Measurements from ENCODE around the gene ADAMTS14.
"Not testable (repeated sequence)": the region's sequence is repeated elsewhere in the genome, so short reads cannot be mapped to it uniquely, and the experiment has no call there.

ADAMTS14 gene

DNA sequence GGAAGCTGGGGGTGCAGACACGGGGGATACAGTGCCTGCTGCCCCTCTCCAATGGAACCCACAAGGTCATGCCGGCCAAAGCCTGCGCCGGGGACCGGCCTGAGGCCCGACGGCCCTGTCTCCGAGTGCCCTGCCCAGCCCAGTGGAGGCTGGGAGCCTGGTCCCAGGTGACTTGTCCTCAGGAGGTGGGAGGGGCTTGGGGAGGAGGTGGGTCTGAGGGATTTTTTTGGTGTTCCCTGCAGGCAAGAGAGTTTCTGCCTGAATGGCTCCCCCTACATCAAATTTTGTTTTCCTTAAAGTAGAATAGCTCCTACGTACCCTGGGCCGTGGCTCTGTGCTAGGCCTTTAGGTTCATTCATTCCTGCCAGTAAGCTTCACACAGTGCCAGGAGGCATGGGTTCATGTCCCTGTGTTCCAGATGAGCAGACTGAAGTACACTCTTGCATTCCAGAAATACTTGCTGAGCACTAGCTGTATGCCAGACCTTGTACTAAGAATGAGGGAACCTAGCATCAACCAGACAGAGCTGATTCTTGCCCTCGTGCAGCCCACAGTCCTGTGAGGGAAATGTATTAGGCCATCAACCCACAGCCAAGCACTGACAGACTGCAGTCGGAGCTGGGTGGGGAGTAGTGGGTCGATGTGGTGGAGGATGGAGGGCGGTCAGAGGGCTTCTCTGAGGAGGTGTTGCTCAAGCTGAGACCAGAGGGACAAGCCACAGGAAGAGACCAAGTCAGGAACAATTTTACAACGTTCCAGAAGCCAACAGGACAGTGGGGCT is 81.7 kb downstream of the ADAMTS14 start:
- DNase-seq: no peak

DNA sequence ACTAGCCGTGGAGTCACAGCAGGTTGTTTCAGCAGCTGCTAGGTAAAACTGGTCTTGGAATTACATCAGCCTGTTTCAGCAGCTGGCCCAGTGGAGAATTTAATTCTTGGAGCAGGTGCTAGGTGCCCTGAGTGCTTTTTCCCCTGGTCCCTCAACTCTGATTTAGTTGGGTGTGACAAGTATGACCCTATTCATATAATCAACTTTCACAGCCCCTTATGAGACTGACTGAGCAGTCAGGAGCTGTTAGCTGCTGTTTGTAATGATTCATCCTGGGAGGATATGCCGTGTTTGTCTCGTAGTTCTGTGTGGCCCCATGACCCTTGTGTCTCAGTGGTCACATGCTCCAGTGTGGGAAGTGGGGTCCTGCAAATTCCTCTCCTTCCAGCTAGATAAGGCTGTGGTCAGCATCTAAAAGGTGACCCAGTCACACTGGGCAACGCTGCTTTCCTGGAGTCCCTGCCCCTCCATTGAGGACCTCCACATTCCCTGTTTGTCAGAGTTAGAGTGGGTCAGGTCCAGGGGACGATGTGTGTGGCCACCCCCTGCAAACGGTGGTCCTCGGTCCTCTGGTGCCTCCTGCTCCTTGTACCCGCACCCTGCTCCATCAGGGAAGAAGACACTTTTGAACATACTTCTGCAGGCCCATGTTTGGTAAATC is 84.5 kb downstream of the ADAMTS14 start:
- no peak for DNase-seq

DNA sequence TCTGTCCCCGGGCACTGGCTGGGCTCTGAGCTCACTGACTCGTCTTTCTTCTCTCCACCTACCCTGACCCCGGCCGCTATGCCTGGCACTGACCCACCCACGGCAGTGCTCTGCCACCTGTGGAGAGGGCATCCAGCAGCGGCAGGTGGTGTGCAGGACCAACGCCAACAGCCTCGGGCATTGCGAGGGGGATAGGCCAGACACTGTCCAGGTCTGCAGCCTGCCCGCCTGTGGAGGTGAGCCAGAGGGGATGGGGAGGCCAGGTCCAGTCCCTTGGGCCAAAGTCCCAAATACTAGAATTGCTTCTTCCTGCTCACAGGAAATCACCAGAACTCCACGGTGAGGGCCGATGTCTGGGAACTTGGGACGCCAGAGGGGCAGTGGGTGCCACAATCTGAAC is 85.5 kb downstream of the ADAMTS14 start:
- no peak for DNase-seq

DNA sequence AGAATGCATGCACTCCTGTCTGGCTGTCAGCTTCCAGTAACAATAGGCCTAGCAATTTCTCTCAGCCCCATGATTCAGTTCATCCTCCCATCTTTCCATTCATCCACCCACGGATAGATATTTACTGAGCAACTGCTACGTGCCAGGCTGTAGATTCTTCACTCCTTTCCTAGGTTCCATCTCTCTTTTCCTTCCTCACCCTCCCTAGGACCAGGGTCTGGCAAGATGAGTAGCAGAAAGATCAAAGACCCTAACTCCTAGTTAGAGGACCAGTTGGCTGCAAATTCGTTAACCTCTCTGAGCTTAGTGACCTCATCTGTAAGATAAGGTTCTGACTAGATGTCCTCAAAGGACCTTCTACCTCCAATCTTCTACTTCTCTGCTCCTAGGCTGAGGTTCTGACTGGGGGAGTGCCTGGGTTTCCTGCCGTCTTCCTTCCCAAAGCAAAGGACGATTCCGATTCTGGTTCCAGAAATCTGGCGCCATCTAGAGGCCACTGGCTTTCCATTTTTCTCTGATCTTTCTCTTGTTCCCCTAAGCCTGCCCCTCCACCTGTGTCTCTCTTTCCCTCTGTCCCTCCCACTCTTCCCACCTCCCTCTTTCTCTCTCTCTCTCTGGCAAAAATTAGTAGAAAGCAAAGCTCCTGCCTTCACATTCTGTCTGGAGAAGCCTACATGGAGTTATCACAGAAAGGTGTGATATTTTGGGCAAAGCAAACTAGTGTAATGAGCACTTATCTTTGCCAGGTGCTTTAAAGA is 86.6 kb downstream of the ADAMTS14 start:
- DNase-seq: peak; percentile 52

DNA sequence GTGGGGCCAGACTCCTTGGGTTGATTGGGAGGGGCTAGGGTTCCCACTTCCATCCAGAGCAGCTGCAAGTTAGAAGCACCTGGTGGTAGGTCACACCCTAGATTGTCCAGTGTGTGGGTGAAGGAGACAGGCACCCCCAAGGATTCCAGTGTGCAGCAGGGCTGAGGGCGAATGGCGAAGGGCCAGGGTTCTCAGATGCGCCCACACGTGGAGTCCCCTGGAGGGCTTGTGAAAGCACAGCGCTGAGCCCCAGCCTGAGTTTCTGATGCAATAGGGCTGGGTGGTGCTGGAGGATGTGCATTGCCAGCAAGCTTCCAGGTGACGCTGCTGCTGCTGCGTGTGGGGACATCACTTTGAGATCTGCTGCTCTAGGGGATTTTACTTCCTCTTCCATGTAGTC is 87.5 kb downstream of the ADAMTS14 start:
- no peak for DNase-seq

DNA sequence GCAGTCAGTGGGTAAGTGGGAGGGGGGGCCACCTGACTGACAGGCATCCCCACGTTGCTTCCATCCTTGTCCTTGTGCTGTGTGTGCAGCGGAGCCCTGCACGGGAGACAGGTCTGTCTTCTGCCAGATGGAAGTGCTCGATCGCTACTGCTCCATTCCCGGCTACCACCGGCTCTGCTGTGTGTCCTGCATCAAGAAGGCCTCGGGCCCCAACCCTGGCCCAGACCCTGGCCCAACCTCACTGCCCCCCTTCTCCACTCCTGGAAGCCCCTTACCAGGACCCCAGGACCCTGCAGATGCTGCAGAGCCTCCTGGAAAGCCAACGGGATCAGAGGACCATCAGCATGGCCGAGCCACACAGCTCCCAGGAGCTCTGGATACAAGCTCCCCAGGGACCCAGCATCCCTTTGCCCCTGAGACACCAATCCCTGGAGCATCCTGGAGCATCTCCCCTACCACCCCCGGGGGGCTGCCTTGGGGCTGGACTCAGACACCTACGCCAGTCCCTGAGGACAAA is 88.0 kb downstream of the ADAMTS14 start:
- no peak for DNase-seq

DNA sequence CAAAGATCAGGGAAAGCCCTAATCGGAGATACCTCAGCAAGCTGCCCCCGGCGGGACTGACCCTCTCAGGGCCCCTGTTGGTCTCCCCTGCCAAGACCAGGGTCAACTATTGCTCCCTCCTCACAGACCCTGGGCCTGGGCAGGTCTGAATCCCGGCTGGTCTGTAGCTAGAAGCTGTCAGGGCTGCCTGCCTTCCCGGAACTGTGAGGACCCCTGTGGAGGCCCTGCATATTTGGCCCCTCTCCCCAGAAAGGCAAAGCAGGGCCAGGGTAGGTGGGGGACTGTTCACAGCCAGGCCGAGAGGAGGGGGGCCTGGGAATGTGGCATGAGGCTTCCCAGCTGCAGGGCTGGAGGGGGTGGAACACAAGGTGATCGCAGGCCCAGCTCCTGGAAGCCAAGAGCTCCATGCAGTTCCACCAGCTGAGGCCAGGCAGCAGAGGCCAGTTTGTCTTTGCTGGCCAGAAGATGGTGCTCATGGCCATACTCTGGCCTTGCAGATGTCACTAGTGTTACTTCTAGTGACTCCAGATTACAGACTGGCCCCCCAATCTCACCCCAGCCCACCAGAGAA is 88.8 kb downstream of the ADAMTS14 start:
- no peak for DNase-seq

DNA sequence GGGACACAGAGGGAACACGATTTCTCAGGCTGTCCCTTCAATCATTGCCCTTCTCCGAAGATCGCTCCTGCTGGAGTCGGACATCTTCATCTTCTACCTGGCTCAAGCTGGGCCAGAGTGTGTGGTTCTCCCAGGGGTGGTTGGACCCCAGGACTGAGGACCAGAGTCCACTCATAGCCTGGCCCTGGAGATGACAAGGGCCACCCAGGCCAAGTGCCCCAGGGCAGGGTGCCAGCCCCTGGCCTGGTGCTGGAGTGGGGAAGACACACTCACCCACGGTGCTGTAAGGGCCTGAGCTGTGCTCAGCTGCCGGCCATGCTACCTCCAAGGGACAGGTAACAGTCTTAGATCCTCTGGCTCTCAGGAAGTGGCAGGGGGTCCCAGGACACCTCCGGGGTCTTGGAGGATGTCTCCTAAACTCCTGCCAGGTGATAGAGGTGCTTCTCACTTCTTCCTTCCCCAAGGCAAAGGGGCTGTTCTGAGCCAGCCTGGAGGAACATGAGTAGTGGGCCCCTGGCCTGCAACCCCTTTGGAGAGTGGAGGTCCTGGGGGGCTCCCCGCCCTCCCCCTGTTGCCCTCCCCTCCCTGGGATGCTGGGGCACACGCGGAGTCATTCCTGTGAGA is 89.5 kb downstream of the ADAMTS14 start:
- no peak for DNase-seq

DNA sequence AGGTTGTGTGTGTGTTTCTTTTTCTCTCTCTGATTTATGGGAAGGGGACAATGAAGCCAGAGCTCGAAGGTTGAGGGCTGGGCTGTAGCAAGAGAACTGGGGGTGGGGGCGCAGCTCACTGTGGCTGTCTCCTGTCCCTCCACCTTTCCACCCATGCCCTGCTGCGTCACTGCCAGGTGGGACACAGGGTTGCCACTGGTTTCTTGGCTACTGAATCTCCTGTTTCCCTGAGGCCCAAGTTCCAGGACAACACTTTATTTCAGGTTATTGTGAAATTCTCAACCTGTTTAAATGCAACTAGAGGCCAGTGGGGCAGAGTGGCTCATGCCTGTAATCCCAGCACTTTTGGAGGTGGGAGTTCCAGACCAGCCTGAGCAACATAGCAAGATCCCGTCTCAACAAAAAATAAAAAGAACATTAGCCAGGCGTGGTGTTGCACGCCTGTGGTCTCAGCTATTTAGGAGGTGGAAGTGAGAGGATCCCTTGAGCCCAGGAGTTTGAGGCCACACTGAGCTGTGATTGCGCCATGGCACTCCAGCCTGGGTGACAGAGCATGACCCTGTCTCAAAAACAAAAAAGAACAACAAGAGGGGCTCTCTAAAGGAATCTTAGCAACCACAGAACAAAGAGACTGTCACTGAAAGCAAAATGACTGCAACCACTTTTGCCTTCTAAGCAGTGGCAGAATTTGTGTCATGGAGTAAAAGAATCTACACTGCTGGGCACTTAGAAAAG is 90.3 kb downstream of the ADAMTS14 start:
- DNase-seq: no peak

DNA sequence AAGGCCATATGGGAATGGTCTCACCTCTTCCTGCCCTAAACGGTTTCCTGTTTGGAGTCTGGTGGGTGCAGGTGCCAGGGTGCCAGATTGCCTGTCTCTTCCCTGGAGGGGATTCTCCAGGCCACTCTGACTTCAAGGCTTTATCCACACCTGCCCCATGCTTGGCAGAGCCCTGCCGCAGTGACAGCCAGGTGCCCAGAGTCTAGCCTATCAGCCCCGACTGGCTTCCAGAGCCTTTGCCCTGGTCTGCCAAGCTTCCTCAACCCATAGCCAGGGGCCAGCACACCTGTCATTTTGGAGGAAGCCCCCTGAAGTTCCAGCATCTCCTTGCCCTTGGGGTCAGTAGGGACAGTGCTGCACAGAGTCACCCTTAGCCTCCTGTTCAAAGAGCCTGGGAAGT is 91.3 kb downstream of the ADAMTS14 start:
- DNase-seq: no peak

DNA sequence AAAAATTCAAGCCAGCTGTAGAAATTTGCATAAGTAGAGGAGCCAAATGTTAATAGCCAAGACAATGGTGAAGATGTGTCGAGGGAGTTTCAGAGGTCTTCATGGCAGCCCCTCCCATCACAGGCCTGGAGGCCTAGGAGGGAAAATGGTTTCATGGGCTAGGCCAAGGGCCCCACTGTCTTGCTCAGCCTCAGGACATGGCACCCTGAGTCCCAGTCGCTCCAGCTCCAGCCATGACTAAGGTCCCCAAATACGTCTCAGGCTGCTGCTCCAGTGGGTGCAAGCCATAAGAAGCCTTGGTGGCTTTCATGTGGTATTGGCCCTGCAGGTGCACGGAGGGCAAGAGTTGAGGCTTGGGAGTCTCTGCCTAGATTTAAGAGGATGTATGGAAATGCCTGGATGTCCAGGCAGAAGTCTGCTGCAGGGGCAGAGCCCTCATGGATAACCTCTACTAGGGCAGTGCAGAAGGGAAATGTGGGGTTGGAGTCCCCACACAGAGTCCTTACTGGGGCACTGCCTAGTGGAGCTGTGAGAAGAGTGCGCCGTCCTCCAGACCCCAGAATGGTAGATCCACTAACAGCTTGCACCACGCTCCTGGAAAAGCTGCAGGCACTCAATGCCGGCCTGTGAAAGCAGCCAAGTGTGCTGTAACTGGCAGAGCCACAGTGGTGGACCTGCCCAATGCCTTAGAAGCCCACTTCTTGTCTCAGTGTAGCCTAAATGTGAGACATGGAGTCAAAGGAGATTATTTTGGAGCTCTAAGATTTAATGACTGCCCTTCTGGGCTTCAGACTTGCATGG is 93.7 kb downstream of the ADAMTS14 start:
- DNase-seq: no peak

DNA sequence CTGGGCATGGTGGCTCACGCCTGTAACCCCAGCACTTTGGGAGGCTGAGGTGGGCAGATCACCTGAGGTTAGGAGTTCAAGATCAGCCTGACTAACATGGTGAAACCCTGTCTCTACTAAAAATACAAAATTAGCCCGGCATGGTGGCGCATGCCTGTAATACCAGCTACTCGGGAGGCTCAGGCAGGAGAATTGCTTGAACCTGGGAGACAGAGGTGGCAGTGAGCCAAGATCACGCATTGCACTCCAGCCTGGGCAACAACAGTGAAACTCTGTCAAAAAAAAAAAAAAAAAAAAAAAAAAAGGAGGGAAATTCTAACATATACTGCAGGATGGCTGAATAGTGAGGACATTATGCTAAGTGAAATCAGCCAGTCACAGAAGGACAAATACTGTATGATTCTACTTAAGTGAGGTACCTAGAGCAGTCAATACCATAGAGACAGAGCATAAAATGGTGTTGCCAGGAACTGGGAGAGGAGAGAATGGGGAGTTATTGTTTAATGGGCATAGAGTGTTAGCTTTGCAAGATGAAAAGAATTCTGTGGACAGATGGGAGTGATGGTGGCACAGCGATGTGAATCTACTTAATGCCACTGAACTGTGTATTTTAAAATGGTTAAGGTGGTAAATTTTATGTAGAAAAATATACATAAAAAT is 95.8 kb downstream of the ADAMTS14 start:
- DNase-seq: not testable (repeated sequence)

DNA sequence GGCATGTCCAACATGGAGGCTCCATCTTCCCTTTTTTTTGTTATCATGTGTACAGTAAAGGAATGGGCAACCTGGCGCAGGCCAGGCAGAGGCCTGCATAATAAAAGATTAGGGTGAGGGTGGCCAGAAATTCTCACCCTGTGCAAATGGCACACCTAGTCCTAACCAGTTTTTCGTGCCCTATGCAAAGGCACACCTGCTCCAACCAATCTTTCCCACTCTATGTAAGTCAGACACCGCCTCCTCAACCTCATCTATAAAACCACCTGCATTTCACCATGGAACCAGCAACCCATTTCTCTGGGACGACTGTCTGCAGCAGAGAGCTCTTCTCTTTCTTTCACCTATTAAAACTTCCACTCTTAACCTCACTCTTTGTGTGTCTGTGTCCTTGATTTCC is 96.8 kb downstream of the ADAMTS14 start:
- no peak for DNase-seq

DNA sequence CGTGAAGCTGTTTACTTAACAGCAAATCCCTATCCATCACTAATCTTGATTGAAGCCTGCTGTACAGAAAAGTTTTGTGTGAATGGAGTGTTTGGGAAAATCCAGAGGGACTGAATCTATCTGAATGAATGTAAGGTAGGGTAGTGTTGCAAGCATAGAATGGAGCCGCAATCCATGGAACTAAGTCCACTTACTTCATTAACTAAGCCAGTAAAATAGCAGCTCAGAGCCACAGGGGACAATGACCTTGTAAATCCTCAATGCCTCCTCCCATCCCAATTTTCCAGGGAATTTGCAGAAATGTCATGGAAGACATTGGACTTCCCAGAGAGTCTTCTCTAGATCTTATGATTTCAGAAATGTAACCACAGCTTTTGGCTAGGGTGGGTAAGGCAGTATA is 97.7 kb downstream of the ADAMTS14 start:
- no peak for DNase-seq

DNA sequence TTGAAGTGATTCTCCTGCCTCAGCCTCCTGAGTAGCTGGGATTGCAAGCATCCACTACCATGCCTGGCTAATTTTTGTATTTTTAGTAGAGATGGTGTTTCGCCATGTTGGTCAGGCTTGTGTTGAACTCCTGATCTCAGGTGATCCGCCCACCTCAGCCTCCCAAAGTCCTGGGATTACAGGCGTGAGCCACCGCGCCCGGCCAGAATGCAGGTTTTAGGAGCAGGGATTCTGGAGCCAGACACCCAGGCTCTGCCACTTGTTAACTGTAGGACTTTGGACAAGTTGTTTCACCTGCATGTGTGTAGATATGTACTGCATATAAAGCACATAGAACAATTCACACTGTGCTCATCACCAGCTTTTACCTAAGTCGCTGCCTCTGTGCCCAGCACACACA is 98.2 kb downstream of the ADAMTS14 start:
- DNase-seq: not testable (repeated sequence)

DNA sequence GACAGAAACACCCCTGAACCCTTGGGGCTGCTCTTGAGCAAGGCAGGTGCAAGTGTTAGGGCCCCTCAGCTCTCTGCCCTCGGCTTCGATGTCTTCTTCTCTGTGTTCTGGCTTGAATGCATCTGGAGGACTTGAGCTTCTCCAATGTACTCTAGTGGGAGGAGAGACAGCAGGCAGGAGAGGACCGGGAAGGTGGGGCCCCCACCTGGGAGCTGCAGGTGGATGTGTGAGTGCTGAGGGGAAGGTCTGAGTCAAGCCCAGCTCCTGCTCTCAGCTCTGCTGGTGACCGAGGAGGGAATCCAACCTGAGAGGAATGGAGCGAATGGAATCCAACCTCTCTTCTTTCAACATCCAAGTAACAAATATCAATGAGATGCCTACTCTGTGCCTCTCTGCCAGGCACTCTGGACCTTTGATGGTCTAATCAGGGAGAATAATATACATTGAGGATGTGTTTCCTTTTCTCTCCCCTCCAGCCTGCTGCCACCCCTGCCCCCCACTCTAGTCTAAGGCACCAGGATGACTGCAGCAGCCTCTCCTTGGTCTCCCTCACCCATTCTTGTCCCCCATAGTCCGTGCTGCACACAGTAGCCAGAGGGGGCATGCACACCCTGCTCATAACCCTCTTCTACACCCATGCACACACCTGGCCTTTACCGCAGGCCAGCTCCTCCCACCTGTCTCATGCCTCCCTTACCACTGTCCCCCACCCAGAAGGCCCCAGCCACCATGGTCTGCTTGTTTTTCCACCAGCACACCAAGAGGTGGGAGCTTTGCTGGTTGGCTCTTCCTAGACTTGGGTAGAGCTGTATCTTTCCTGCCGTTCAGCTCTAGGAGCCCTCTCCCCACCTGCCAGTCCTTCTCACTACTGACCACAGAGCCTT is 99.2 kb downstream of the ADAMTS14 start:
- no peak for DNase-seq

DNA sequence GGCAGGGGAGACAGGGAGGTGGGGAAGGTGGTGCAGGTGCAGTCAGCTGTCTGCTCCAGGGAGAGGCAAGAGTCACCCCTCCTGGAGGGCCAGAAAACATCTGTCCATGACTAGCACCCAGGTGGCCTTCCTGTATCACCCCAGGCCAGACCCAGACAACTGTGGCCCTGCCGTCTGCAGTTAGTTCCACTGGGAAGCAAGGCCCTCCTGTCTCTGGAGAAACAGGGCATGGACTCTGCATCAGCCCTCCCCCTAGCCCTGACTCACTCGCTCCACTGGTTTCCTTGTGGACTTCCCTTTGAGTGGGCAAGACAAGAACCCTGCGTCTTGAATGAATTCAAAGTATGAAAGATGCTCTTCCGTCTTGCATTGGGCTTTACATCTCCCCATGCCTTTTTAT is 100.3 kb downstream of the ADAMTS14 start:
- no peak for DNase-seq

DNA sequence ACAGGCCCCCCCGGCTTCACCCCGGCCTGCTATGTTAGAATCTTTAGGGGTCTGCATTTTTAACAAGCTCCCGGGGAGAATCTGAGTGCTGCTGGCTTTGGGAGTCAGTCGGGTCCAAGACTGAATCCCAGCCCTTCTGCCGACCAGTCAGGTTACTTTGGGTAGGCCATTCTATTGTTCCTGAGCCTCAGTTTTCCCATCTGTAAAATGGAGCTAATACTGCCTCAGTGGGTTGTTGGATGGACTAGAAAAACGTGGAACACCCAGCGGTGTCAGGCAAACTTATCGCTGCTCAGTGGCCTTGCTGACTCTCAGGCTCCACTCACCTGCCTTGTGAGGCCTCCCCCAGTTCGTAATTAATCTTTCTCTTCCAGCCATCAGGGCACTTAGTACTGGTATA is 101.2 kb downstream of the ADAMTS14 start:
- DNase-seq: no peak

Measured in right kidney (tissue), 1 donor.